T-cell (primary cell): ENCODE results near the gene TBC1D22A. TPM values are rescaled to one million over a fixed set of nuclear protein-coding genes. Genes with fewer than 3 reads are reported as not detected.

Experiments
- ATAC-seq, 4 experiments: fragments of 200-7000 bp in 3 of 4; fragments of 150-1000 bp in 1 of 4; cut with Tn5 transposase; replicated peaks in 1 of 4; 1 replicate in 3 of 4; 2 replicates in 1 of 4; pipeline ENCODE4 v1.10.0; 2021; ENCODE audit warnings: moderate library complexity in 3 of 4, mild to moderate bottlenecking in 2 of 4, moderate number of reproducible peaks in 1 of 4
- CTCF ChIA-PET, 2 donors: fragments of 300-600 bp; sonication (Branson Sonifier 250); formaldehyde crosslinking; loops; one replicate each; lab custom pipeline; 2022; ENCODE audit warnings: antibody characterized with exemption in 2 of 2; lab: Charles Lee
- POLR2A ChIA-PET, 2 donors: fragments of 300-600 bp; sonication (Branson Sonifier 250); formaldehyde crosslinking; loops; one replicate each; lab custom pipeline; 2022; ENCODE audit warnings: antibody characterized with exemption in 2 of 2; lab: Charles Lee
- DNase-seq, 35 experiments: peaks; one replicate each; pipeline versions ENCODE4 v3.0.0 to v3.0.0-alpha.2; 2013 to 2023
- H3K27ac ChIP-seq: one replicate; pipeline ENCODE4 v1.5.1; 2013; ENCODE audit warnings: low read length
- H3K27me3 ChIP-seq, 2 experiments: replicated peaks in 1 of 2; 1 replicate in 1 of 2; 2 replicates in 1 of 2; pipeline versions ENCODE4 v1.6.1 to v1.7.0; 2013; ENCODE audit warnings: low read length in 1 of 2, mixed read lengths in 1 of 2; ENCODE audit not compliant: control insufficient read depth in 2 of 2, insufficient read depth in 2 of 2; ENCODE audit errors: extremely low read depth in 1 of 2
- H3K36me3 ChIP-seq, 2 donors: 1 replicate in 1 of 2; 2 replicates in 1 of 2; pipeline versions ENCODE4 v1.6.1 to v1.7.0; 2013; ENCODE audit warnings: low read length in 1 of 2; ENCODE audit not compliant: control insufficient read depth in 2 of 2, insufficient read depth in 1 of 2; ENCODE audit errors: extremely low read depth in 1 of 2
- H3K4me1 ChIP-seq, 2 experiments: 1 replicate in 1 of 2; 2 replicates in 1 of 2; pipeline versions ENCODE4 v1.6.1 to v1.7.0; 2013; ENCODE audit warnings: low read length in 2 of 2, mixed read lengths in 1 of 2; ENCODE audit not compliant: insufficient read depth in 2 of 2, control insufficient read depth in 1 of 2; ENCODE audit errors: extremely low read depth in 1 of 2
- H3K4me3 ChIP-seq, 2 donors: 1 replicate in 1 of 2; 2 replicates in 1 of 2; pipeline versions ENCODE4 v1.5.1 to v1.7.0; 2013; ENCODE audit warnings: mild to moderate bottlenecking in 2 of 2, low read length in 1 of 2, moderate library complexity in 1 of 2; ENCODE audit not compliant: control insufficient read depth in 1 of 2; ENCODE audit errors: extremely low read depth in 1 of 2
- H3K9me3 ChIP-seq: 2 replicates; pipeline ENCODE4 v1.7.0; 2013
- H3K27ac Mint-ChIP-seq, 2 donors: one replicate each; pipeline ENCODE4 v1.8.0; 2020 to 2021; ENCODE audit warnings: mild to moderate bottlenecking in 2 of 2, mixed read lengths in 2 of 2
- H3K27me3 Mint-ChIP-seq, 2 donors: one replicate each; pipeline ENCODE4 v1.8.0; 2021 to 2022; ENCODE audit warnings: mixed read lengths in 2 of 2
- H3K36me3 Mint-ChIP-seq: one replicate; pipeline ENCODE4 v1.8.0; 2021; ENCODE audit warnings: mixed read lengths
- H3K4me1 Mint-ChIP-seq, 3 donors: one replicate each; pipeline ENCODE4 v1.8.0; 2020 to 2022; ENCODE audit warnings: mixed read lengths in 3 of 3, mild to moderate bottlenecking in 1 of 3
- H3K4me3 Mint-ChIP-seq, 3 donors: one replicate each; pipeline ENCODE4 v1.8.0; 2020 to 2022; ENCODE audit warnings: mild to moderate bottlenecking in 3 of 3, mixed read lengths in 3 of 3, moderate library complexity in 3 of 3
- H3K9me3 Mint-ChIP-seq, 3 donors: one replicate each; pipeline ENCODE4 v1.8.0; 2020 to 2022; ENCODE audit warnings: mixed read lengths in 3 of 3
- WGBS: methylation state at CpG from one replicate; pipeline ENCODE4 v1.1.5; 2013; ENCODE audit warnings: missing lambda C conversion rate; ENCODE audit not compliant: insufficient coverage; 5-methylcytosine and 5-hydroxymethylcytosine counted together
- total RNA-seq, 35 experiments: library from RNA in 6 of 35; stranded (reverse) in 6 of 35; fragments of 120-200 nt in 1 of 35; gene quantifications; one replicate each; pipeline versions ENCODE4 v1.2.1 to v1.2.4 and lab custom pipeline; 2013 to 2026

The TBC1D22A gene
- total RNA-seq, 5 donors from 2014 or later (not counting 1 experiment from before 2014, with no cell fraction given): 38.3 to 67.8 (median 57.7) TPM

DNA sequence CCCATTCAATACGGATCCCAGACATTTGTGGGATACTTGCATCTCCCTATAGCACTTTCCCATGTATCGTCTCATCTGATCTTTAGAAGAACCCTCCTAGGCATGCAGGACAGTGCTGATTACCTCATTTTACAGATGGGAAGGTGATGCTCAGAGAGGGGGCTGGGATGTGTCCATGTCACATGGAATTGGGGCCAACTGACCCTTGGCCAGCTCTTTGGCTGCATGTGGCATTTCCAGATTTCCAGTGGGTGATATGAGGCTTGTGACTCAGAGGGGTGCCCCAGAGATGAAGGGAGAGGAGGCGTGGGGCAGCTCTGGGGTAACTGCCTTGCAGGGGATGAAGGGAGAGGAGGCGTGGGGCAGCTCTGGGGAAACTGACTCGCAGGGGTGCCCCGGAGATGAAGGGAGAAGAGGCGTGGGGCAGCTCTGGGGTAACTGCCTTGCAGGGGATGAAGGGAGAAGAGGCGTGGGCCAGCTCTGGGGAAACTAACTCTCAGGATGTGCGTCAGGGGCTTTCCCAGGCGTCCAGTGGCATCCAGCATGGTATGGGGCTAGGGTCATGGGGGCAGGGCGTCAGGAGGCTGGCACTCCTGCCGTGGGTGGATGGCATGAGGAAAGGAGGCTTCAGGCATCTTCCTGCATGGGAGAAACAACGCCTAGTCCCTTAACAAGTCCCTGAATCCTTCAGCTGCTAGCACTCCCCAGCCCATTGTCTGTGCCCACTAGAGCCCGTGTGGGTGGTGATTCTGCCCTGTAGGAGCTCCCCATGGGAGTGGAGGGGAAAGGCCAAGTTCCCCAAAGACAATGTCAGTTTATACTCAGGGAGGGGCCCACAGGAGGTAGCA lies 12.5 kb upstream of the TBC1D22A start:
- peaks cover 29 to 47% (median 33%) of the 10 kb centered on the region in 3 donors for H3K4me1 Mint-ChIP-seq
- DNase-seq: peak in 1 of 35 experiments; percentile 49
- no peak for ATAC-seq
- H3K9me3 Mint-ChIP-seq: no peaks in the 10 kb centered on the region
- 40% methylated on average over 10 of the region's 14 CpGs for WGBS
- Histone ChIP-seq H3K9me3 (no peaks in the 10 kb centered on the region), H3K27ac (peak overlapping the region; percentile 92), H3K4me3 (peak overlapping the region; percentile 30 to 36), H3K27me3 (no peaks in the 10 kb centered on the region), H3K4me1 (peaks cover 17 to 57% of the 10 kb centered on the region in 2 experiments), H3K36me3 (no peaks in the 10 kb centered on the region)
- ChIA-PET POLR2A (interaction anchor here (1.0 to 1.6 kb wide), 2 partner anchors 12 to 53 kb away, joined by 3 to 9 read pairs; partner anchors contain the start of gene TBC1D22A (in 1 of the 2)), CTCF (interaction anchor here (0.6 to 1.6 kb wide), 4 partner anchors 8 to 48 kb away, joined by 4 to 9 read pairs (median 6); no protein-coding TSS in a partner anchor)
- no peaks in the 10 kb centered on the region for H3K36me3 Mint-ChIP-seq
- H3K4me3 Mint-ChIP-seq: peak overlapping the region; percentile 68 to 86 (median 81)
- no peaks in the 10 kb centered on the region for H3K27me3 Mint-ChIP-seq
- peak overlapping the region; percentile 96 to 98 for H3K27ac Mint-ChIP-seq

DNA sequence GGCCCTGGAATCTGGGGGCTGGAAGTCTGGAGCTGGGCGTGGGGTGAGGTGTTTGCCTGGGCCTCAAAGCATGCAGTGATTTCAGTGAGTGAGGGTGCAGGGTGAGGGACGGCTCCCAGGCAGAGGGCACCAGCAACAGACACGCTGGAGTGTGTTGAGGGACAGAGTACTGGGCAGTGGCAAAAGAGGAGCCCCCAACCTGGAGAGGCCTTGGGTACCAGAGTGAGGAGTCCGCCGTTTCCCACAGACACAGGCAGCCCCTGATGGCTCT lies 12.0 kb upstream of the TBC1D22A start:
- Histone ChIP-seq H3K27ac (peak overlapping the region; percentile 92), H3K4me1 (peaks cover 17 to 57% of the 10 kb centered on the region in 2 experiments), H3K27me3 (no peaks in the 10 kb centered on the region), H3K9me3 (no peaks in the 10 kb centered on the region), H3K36me3 (no peaks in the 10 kb centered on the region), H3K4me3 (no peak overlapping the region)
- WGBS: 88% methylated on average over 4 of the region's 5 CpGs
- ChIA-PET CTCF (interaction anchor here (0.6 to 0.7 kb wide), 2 partner anchors 9 to 47 kb away, joined by 4 to 6 read pairs; no protein-coding TSS in a partner anchor), POLR2A (no interaction called here)
- no peak for ATAC-seq
- H3K27ac Mint-ChIP-seq: peak overlapping the region; percentile 96 to 98
- peaks cover 29 to 48% (median 34%) of the 10 kb centered on the region in 3 donors for H3K4me1 Mint-ChIP-seq
- no peaks in the 10 kb centered on the region for H3K27me3 Mint-ChIP-seq
- no peaks in the 10 kb centered on the region for H3K36me3 Mint-ChIP-seq
- H3K4me3 Mint-ChIP-seq: peak overlapping the region in 1 of 3 donors; percentile 86
- H3K9me3 Mint-ChIP-seq: no peaks in the 10 kb centered on the region
- DNase-seq: no peak

DNA sequence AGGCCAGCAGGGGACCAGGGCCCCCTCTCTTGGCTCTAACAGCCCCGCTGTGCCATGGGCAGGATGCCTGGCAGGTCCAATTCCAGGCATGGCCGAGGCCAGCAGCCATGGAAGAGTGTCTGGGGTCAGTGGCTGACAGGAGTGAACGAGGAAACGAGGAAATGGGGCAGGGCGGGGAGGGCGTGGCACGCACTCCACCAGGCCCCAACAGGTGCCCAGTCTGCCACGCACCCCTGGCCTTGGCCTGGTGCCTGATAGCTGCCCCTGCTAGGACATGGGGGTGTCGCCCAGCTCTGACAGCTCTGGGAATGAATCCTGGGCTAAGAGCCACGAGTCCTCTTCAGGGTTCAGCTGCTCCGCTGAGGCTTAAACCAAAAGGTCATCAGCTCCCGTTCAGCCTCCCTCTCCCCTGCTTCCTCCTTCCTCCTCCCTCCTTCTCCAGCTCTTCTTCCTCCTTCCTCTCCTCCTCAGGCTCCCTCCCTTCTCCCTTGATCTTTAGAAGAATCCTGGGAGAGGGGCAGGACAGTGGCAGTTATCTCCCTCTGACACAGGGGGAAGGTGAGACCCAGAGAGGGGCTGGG lies 11.5 kb upstream of the TBC1D22A start:
- DNase-seq (no peak), ATAC-seq (no peak)
- H3K27me3 ChIP-seq: no peaks in the 10 kb centered on the region
- no peaks in the 10 kb centered on the region for H3K9me3 ChIP-seq
- no peaks in the 10 kb centered on the region for H3K9me3 Mint-ChIP-seq
- H3K27me3 Mint-ChIP-seq: no peaks in the 10 kb centered on the region
- WGBS: 88% methylated on average over 11 of the region's 12 CpGs
- peak overlapping the region in 1 of 3 donors; percentile 50 for H3K4me3 Mint-ChIP-seq
- ChIA-PET CTCF (interaction anchor here in 1 of 2 donors (0.6 kb wide), 1 partner anchor 10 kb away, joined by 4 read pairs; no protein-coding TSS in a partner anchor), POLR2A (no interaction called here)
- peak overlapping the region; percentile 96 to 98 for H3K27ac Mint-ChIP-seq
- H3K4me3 ChIP-seq: no peak overlapping the region
- no peaks in the 10 kb centered on the region for H3K36me3 ChIP-seq
- no peaks in the 10 kb centered on the region for H3K36me3 Mint-ChIP-seq
- H3K27ac ChIP-seq: peak overlapping the region; percentile 92
- H3K4me1 Mint-ChIP-seq: peaks cover 29 to 48% (median 34%) of the 10 kb centered on the region in 3 donors
- H3K4me1 ChIP-seq: peaks cover 17 to 57% of the 10 kb centered on the region in 2 experiments

DNA sequence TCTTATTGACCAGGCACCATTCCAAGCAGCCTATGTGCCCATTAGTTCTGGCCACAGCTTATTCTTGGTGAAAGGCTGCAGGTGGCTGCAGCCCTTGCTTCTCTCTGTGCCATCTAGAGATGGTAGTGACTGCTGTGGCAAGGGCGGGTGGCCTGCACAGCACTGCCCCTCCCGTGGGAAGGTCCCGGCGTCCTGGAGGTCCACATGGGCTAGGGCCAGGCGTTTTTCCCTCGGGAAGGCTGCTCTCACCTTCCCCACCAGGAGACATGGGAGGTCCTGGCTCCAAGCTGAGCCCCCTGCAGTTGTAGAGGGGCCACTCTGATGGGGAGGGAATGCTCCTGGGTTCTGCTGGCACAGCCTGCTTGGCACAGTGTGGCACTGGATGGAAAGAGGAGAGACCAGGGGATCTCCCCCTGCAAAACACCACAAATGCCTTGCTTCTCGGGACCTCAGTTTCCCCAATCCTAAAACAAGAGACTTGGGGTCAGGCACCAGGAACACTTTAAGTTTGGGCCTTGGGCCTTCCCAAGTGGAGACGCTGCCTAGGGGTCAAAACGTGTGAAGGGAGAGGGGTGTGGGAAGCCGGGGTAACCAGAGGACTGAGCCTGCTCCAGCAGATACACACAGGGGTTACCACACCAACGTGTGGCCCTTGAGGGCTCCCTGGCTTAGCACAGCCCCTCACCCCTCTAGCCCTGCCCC lies 10.0 kb upstream of the TBC1D22A start:
- no peaks in the 10 kb centered on the region for H3K36me3 ChIP-seq
- Mint-ChIP-seq H3K36me3 (peaks cover 3% of the 10 kb centered on the region), H3K4me3 (no peak overlapping the region), H3K4me1 (peaks cover 34 to 56% (median 39%) of the 10 kb centered on the region in 3 donors), H3K27me3 (no peaks in the 10 kb centered on the region), H3K27ac (no peak overlapping the region), H3K9me3 (peaks cover 4 to 6% (median 4%) of the 10 kb centered on the region in 3 donors)
- no peak overlapping the region for H3K4me3 ChIP-seq
- WGBS: 80% methylated on average over 1 of the region's 11 CpGs
- peaks cover 17 to 50% of the 10 kb centered on the region in 2 experiments for H3K4me1 ChIP-seq
- ATAC-seq: no peak
- no peak overlapping the region for H3K27ac ChIP-seq
- no peaks in the 10 kb centered on the region for H3K27me3 ChIP-seq
- DNase-seq: no peak
- ChIA-PET POLR2A (no interaction called here), CTCF (no interaction called here)
- no peaks in the 10 kb centered on the region for H3K9me3 ChIP-seq

DNA sequence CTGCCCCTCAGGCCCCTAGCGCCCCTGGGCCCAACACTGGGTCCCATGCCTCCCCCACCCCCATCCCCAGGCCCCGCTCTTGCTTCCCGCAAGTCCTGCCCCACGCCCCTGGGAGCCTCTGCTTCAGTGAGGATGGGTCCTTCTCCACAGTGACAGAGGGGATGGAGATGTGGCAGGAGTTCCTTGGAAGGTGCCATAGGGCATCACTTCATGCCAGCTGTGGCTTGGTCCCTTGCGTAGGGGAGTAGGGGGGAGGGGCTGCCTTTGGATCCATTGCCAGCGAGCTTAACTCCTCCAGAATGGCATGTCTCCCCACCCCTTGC lies 9.5 kb upstream of the TBC1D22A start:
- H3K36me3 Mint-ChIP-seq: peaks cover 3% of the 10 kb centered on the region

DNA sequence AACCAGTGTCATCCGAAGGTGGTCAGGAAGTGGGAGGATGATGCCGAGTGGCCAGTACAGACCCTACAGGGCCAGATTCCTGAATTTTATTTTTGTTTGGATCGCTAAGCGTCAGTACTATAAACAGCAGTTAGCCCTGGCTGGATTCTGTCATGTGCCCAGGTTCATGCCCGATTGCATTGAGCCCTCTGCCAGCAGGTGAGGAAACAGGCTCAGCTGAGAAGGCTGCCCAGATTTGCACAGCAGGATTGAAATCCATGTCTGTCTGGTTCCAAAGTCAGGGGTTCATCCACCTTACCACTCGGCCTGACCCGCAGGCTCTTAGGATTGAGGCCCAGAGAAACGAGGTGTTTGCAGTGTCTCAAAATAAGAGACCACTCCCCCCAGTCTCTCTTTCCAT lies 9.1 kb upstream of the TBC1D22A start:
- no peak for DNase-seq
- Mint-ChIP-seq H3K27me3 (no peaks in the 10 kb centered on the region), H3K36me3 (peaks cover 3% of the 10 kb centered on the region), H3K4me1 (peaks cover 34 to 52% (median 37%) of the 10 kb centered on the region in 3 donors), H3K4me3 (no peak overlapping the region), H3K27ac (no peak overlapping the region), H3K9me3 (peaks cover 4 to 6% (median 4%) of the 10 kb centered on the region in 3 donors)
- Histone ChIP-seq H3K27me3 (no peaks in the 10 kb centered on the region), H3K27ac (no peak overlapping the region), H3K9me3 (no peaks in the 10 kb centered on the region), H3K4me3 (no peak overlapping the region), H3K4me1 (peaks cover 16 to 41% of the 10 kb centered on the region in 2 experiments), H3K36me3 (no peaks in the 10 kb centered on the region)
- CTCF ChIA-PET: no interaction called here
- no peak for ATAC-seq
- 93% methylated on average over 8 of the region's 8 CpGs for WGBS
- POLR2A ChIA-PET: no interaction called here

More for the DNA sequence above, 9.5 kb upstream of the TBC1D22A start:
- H3K36me3 ChIP-seq: no peaks in the 10 kb centered on the region
- H3K4me1 Mint-ChIP-seq: peaks cover 34 to 54% (median 39%) of the 10 kb centered on the region in 3 donors
- H3K4me3 Mint-ChIP-seq: no peak overlapping the region
- ChIA-PET POLR2A (no interaction called here), CTCF (no interaction called here)
- no peak overlapping the region for H3K27ac Mint-ChIP-seq
- ATAC-seq (no peak), DNase-seq (no peak)
- no peaks in the 10 kb centered on the region for H3K9me3 ChIP-seq
- WGBS: no CpG with 5 or more reads among the region's 6 CpGs
- no peak overlapping the region for H3K4me3 ChIP-seq
- H3K27me3 Mint-ChIP-seq: no peaks in the 10 kb centered on the region
- H3K4me1 ChIP-seq: peaks cover 17 to 45% of the 10 kb centered on the region in 2 experiments
- no peak overlapping the region for H3K27ac ChIP-seq
- no peaks in the 10 kb centered on the region for H3K27me3 ChIP-seq
- H3K9me3 Mint-ChIP-seq: peaks cover 4 to 6% (median 4%) of the 10 kb centered on the region in 3 donors
